Nasal cavity respiratory epithelium epithelial cell of viscerocranial mucosa (primary cell): ENCODE data around the gene PRR5. TPM values are rescaled to one million over a fixed set of nuclear protein-coding genes. Genes with fewer than 3 reads are reported as not detected.

Experiments used
- total RNA-seq: library from RNA; depleted of rRNA; stranded (reverse); fragments of >200 nt; gene quantifications from 2 replicates; pipeline ENCODE4 v1.2.3, GENCODE V29; 2014

Gene PRR5, protein sequence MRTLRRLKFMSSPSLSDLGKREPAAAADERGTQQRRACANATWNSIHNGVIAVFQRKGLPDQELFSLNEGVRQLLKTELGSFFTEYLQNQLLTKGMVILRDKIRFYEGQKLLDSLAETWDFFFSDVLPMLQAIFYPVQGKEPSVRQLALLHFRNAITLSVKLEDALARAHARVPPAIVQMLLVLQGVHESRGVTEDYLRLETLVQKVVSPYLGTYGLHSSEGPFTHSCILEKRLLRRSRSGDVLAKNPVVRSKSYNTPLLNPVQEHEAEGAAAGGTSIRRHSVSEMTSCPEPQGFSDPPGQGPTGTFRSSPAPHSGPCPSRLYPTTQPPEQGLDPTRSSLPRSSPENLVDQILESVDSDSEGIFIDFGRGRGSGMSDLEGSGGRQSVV
- 7.2 and 22.1 TPM in 2 replicates for total RNA-seq

DNA sequence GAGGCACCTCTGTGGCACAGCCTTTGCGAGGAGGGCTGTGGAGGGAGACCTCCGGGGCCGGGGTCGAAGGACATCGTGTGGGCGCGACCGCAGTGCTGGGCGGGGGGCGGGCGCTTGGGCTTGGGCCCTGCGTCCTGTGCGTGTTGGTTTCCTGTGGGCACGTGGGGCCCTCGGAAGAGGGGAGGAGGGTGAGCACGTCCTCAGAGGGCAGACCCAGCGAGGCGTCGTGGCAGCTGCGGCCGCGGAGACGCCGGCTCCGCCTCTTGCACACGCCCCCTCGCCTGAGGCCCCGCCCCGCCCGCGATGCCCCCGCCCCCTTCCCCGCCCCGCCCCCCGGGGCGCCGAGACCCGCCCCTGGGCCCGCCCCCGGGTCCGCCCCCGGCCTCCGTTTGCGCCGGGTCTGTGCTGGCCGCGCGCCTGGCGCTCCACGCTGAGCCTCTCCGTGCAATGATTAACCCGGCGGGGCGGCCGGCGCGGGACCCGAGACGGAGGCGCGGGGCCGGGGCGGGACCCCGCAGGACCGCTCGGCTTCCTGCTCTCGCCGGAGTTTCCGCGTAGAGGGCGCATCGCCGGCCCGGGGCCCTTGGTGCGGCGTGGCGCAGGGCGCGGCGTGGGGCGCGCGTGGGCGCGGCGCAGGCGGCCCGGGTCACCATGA, at the start of gene PRR5:
Gene PRR5 (plus strand): TSS at position 381 of the 655 bp plus-strand sequence. CDS start 271 bp downstream, at position 652.

DNA sequence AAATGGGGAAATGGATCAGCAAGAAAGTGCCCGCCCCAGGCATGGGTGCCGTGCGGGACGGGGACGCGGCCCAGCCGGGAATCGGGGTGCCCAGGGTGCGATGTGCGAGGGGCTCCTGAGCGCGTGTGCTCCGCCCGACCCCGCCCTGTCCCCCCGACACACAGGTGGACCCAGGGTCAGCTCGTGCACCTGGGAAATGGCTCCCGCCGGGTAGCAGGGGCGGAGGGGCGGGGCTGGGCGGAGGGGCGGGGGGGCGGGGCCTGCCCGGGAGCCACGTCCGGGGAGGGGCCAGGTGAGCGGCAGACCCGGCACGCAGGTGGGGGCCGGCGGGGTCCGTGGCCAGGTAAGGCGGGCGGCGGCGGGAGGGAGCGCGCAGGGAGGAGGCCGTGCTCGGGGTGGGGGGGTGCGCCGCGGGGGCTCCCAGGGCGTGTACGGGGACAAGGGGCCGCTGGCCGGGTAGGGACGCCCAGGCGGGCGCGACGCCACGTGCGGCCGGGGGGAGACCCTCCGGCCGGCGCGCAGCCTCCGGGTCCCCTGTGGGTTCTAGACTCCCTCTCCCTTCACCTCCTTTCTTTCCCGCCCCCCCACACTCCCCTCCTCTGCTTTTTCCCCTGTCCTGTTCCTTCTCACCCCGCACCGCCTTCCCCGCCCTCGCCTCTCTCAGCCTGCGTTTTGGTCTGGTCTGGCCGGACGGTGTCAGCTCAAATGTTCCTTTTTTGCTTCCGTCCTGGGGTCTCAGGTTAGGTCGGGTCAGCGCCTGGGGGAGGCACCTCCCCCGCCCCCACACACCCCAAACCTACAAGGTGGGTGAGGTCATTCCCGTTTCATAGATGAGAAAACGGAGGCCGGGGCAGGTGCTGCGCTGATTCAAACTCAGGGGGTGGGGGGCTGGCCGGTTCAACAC, 50.5 kb downstream of the PRR5 start, which contains the start of gene ARHGAP8:
Gene ARHGAP8 (plus strand): TSS at position 291 of the 904 bp plus-strand sequence. CDS start 33,953 bp downstream, outside the sequence.

Other genes with a start within 250 kb of the PRR5 start
- gene RTL6, start 204.0 kb upstream of the PRR5 start, total RNA-seq, result 4.8 and 17.3 TPM in 2 replicates
- gene ARHGAP8, start 50.4 kb downstream of the PRR5 start, total RNA-seq, result 10.3 and 30.9 TPM in 2 replicates